Activated CD8-positive, alpha-beta memory T cell treated with anti-CD3 and anti-CD28 coated beads for 36 hours (primary cell): Measurements from ENCODE around the gene TSPO. TPM values are rescaled to one million over a fixed set of nuclear protein-coding genes. Genes with fewer than 3 reads are reported as not detected.

Experiments used
- CTCF ChIA-PET: fragments of 350-600 bp; sonication (Branson Sonifier 250); formaldehyde crosslinking; loops from one replicate; lab custom pipeline; 2021; ENCODE audit warnings: antibody characterized with exemption; lab: Charles Lee
- POLR2A ChIA-PET: fragments of 350-600 bp; sonication (Branson Sonifier 250); formaldehyde crosslinking; loops from one replicate; lab custom pipeline; 2021; ENCODE audit warnings: antibody characterized with exemption; lab: Charles Lee
- total RNA-seq, 2 experiments: library from RNA; stranded (reverse); gene quantifications; one replicate each; pipeline ENCODE4 v1.2.3, GENCODE V29; 2021

The TSPO gene
- total RNA-seq, 2 experiments from 2014 or later, result 101 to 104 TPM

DNA sequence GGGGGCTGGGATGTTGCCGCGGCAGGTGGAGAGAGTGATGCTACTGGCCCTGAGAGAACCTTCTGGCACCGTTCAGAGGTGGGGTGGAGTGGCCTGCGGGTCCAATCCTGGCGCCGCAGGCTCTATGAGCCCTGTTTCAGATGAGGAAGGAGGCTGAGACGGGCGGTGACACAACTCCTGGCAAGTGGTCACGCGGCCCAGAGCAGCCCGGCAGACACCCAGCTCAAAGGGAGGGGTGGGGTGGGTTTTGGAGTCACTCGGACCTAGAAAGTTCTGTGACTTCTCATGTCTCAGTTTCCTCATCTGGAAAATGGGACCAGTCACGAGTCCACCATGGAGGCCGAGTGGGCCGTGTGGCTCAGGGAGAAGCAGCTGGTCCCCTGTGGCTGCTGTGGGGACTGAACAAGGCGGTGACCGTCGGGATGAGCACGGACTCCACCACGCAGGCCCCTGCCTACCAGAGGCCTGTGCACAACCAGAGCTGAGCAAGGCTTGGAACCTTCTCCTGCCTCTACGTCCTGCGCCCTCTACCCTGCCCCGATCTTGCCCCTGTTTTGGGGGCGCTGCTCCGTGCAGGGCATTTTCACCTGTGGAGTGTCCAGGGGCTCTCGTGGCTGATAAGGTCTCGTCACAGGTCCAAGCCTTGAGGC lies 3.7 kb downstream of the TSPO start:
- CTCF ChIA-PET, result interaction anchor here (0.5 kb wide), 1 partner anchor 345 kb away, joined by 3 read pairs; no protein-coding TSS in a partner anchor
- POLR2A ChIA-PET, result no interaction called here

DNA sequence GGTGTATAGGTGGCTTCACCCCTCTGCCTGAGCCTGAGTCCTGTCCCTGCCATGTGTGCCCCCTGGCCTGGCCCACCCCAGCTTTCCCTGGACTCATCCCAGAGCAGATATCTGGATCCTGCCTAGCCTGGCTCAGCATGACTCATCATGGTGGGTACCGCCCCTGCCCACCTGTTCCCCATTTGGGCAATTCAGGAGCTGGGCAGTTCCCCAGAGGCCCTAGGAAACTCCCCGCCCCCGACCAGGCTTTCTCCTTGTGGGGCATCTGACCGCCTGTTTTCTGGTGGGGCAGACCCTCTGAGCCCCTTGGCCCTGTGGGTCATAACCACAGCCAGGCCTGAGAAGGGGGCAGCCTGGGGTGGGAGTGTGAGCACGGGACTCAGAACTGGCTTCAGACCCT lies 4.4 kb downstream of the TSPO start:
- CTCF ChIA-PET, result no interaction called here
- POLR2A ChIA-PET, result no interaction called here

DNA sequence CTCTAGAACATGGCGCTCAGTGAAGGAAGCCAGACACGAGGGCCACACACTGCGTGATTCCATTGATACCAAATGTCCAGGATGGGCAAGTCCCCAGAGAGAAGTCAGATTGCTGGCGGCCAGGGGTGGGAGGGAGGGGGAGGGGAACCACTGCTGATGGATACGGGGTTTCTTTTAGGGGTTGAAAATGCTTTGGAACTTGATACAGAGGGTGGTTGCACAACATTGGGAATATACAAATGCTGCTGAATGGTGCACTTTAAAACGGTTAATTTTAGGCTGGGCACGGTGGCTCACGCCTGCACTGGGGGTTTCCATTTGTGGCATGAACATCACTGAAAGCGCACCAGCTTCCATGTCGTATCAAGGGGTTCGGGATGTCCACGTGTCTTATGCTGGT lies 5.1 kb downstream of the TSPO start:
- POLR2A ChIA-PET, result no interaction called here

DNA sequence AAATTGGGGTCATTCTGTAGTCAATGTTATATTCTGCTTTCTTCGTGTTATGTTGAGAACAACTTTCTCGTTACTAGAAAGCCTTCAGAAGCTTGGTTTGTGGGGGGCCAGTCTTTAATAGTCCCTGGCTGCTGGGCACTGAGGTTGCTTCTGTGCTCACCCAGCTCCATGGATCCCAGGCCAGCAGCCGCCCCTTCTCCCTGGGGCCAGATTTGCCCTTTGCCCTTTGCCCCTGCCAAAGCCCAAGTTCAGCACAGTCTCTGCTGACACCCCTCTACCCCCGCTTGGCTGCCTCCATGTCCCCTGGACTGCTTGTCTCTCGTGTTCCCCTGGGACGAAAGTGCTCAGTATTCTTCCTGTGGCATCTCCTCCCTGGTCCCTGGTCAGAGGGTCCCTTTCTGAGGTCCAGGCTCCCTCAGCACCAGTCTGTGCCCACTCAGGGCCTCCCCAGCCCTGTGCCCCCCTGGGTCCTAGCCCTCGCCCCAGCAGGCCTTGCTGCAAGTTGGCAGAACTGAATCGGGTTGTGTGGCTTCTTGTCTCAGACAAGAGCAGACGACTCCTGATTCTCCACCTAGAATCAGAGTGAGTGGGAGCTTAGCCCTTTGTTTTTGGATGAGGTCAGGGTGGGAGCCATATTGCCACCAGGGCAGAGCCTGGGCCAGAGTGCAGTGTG lies 6.7 kb downstream of the TSPO start:
- CTCF ChIA-PET, result no interaction called here
- POLR2A ChIA-PET, result no interaction called here

More for the DNA sequence above, 5.1 kb downstream of the TSPO start:
- CTCF ChIA-PET, result no interaction called here

DNA sequence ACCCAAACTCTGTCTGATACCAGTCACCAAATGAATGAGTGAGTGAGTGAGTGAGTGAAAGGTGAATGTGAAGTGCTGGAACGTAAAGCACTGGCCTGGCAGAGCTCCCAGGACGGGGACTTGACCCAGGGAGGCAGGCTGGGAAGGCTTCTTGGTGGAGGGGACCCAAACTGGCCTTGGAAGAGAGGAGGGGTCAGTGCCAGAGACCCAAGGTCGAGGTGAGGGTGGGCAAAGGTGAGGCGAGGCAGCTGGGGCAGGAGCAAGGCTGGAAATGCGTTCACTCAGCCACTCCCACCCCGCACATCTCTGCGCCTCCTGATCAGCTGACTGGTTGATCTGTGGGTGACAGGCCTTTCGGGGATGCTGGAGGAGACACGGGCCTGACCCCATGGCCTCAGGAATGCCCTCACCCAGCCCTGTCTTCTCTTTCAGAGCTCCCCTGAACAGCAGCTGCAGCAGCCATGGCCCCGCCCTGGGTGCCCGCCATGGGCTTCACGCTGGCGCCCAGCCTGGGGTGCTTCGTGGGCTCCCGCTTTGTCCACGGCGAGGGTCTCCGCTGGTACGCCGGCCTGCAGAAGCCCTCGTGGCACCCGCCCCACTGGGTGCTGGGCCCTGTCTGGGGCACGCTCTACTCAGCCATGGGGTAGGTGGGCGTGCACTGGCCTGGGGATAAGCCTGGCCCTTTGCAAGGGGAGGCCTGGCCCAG lies 7.6 kb downstream of the TSPO start:
- POLR2A ChIA-PET, result no interaction called here
- CTCF ChIA-PET, result no interaction called here

DNA sequence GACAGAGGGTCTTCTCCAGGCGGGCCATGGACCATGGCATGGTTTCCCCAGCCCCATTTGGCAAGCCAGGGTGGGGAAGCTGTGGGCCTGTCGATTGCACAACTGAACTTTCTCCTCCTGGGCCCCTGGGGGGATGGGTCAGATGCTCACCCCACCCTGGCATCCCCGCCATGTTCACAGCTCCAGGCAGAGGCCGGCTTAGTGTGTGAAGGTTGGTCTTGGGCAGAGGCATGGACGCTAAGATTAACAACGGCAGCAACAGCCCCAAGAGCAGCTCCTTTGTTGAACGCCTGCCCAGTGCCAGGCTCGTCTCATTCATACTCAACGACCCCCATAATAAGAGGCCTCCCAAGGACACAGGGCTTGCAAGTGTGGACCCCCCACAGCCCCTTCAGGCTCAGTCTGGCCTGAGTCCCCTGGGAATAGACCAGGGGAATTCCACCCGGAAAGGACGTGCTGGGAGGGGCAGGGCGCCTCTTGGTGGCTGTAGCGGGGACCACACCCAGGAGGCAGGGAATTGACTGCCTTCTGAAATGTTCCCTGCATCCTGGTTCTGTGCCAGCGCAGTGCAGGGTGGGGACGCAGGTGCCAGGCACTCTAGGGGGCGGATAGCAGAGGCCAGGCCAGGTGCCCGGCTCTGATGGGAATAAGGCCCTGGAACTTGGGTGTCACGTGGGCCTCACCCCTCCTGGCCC lies 8.3 kb downstream of the TSPO start:
- ChIA-PET POLR2A (no interaction called here), CTCF (no interaction called here)

DNA sequence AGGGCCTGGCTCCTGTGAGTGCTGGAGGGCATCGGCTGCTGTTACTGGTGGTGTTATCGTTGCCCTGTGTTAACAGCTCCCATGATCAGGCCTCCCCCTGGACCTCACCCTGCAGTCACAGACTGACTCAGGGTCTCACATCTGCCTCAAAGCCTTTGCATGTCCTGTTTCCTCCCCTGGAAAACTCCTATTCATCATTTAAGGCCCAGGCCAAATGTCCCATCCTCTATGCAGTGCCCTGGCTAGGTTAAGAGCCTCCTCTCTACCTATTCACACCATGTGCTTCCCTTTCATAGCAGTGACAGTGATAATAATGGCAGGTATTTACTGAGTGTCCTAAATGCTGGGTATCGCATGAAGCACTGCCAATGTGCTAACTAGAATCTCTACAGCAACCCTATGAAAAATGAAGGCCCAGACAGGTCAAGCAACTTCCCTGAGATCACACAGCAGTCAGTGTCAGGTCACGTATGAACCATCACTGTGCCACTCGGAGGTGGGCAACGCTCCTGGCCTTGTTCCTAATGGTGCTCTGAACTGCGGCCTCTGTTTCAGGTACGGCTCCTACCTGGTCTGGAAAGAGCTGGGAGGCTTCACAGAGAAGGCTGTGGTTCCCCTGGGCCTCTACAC lies 9.3 kb downstream of the TSPO start:
- POLR2A ChIA-PET, result interaction anchor here (0.5 kb wide), 1 partner anchor 239 kb away, joined by 8 read pairs; no protein-coding TSS in a partner anchor
- CTCF ChIA-PET, result no interaction called here

DNA sequence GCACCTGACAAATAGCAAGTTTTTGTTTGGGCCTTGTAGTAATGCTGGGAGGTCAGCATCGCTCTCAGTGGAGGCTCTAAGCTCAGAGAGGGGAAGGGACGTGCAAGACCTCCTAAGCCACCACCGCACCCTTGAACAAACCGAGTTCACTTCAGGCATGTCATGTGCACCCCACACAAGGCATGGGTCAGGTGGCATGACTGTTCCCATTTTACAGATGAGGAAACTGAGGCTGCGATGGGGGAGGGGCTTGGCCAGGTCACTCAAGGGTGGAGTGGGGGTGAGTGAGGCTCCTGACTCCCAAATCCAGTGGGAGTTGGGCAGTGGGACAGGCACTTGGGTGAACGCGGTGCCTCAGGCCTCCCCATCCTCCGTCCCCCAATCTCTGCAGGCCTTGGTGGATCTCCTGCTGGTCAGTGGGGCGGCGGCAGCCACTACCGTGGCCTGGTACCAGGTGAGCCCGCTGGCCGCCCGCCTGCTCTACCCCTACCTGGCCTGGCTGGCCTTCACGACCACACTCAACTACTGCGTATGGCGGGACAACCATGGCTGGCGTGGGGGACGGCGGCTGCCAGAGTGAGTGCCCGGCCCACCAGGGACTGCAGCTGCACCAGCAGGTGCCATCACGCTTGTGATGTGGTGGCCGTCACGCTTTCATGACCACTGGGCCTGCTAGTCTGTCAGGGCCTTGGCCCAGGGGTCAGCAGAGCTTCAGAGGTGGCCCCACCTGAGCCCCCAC lies 11.2 kb downstream of the TSPO start:
- CTCF ChIA-PET, result interaction anchor here (0.6 kb wide), 1 partner anchor 19 kb away, joined by 3 read pairs; the partner anchor contains the start of gene MCAT
- POLR2A ChIA-PET, result interaction anchor here (0.5 kb wide), 1 partner anchor 1439 kb away, joined by 4 read pairs; no protein-coding TSS in a partner anchor

DNA sequence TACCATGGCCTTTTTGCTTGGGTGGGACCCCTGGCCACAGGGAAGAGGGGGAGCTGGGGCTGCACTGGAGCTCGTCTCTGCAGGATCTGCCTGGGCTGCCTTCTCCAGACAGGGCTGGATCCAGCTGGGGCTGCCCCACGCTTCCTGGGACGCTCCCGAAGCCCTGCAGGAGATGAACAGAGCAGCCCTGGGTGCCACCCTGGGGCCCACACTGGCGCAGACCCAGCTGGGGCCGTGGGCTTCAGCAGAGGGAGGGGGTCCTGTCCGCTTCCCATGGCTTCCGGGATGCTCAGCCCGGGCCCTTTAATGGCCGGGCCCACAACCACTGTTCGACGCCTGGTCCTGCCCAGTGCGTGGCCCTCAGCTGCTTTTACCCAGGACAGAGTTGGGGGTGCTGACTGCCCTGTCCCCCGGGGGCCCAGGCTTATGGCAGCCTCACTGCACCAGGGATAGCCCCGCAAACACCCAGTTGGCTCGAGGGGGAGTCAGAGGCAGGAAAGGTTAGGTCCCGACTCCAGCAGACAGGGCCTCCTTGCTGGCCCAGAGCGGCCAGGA lies 12.0 kb downstream of the TSPO start:
- POLR2A ChIA-PET, result interaction anchor here (0.5 to 0.7 kb wide), 2 partner anchors 129 to 1438 kb away, joined by 4 to 5 read pairs; no protein-coding TSS in a partner anchor

DNA sequence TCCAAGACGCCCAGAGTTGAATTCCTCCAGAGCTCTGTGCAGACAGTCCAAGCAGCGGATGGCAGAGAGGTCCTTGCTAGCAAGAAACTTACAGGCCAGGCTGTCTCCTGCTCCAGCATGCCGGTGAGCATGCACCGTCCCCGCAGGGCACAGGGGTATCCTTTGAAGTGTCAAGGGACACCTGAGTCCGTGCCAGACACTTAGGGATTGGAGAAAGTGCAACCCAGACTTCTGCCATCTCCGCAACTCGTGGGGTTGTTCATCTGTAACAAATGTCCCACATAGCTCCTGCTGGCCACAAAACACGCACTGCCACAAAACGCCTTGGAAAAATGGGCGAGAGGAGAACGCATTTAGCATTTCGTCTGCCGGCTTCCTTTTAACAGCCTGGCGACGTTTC lies 13.3 kb downstream of the TSPO start:
- POLR2A ChIA-PET, result no interaction called here
- CTCF ChIA-PET, result interaction anchor here (0.6 kb wide), 1 partner anchor 55 kb away, joined by 3 read pairs; no protein-coding TSS in a partner anchor

More for the DNA sequence above, 12.0 kb downstream of the TSPO start:
- CTCF ChIA-PET, result interaction anchor here (0.6 kb wide), 1 partner anchor 20 kb away, joined by 3 read pairs; the partner anchor contains the start of gene MCAT

DNA sequence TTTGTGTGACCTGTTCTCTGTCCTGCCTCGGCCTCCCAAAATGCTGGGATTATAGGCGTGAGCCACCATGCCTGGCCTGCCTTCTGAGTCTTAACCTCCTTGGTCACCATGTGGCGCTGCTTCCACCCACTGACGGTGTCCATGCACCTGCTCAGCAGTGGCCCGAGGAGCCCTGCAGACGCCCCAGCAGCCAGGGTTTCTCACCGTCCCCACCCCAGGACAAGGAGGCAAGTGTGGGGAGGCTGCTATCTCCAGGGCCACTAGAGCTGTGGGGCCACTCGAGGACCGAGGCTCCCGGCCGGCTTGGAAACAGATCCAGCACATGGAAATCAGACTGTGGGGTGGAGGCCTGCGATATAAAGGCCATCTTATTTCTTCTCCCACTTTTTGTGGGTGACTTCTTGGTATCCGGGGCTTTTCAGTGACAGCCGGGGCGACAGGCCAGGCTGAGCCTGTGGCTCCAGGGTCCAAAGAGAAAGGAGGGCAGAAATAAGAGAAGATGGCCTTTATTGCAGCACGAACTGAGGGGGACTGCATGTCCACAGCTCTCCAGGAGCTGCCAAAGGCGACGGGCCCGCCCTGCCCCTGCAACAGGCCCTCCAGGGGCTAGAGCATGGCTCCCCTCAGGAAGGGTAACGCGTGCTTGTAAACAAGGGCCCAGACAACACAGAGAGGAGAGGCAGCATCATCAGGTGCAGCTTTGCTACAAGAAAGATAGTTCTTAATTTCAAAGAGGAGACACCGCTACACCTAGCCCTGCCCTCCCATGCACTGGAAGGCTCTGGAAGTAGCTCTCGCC lies 15.0 kb downstream of the TSPO start:
- POLR2A ChIA-PET, result no interaction called here
- CTCF ChIA-PET, result no interaction called here

DNA sequence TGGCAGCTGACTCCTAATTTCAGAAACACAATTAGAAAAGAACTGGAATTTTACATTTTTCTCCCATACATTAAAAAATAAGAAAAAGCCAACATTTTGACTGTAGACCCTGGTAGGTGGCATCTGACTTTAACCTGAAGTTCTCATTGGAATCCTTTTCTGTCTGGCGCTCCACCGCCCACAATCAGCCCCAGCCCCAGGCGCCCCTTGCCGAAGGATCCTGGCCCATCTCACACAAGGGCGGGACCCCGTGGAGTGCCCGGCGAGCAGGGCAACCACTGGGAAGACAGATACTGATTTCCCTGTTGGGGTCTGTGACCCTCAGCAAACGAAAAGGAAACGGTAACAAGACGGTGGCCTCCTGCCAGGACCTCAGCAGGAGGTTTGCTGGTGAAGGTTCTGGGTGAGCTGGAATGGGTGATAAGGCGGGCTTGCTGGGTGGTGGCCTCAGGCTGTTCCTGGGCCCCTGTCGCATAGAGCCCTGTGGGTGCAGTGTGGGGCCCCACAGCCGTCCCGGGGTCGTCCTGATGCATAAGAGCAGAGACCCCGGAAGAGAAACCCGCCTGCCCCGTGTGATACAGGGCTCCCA lies 15.7 kb downstream of the TSPO start:
- POLR2A ChIA-PET, result no interaction called here
- CTCF ChIA-PET, result no interaction called here

DNA sequence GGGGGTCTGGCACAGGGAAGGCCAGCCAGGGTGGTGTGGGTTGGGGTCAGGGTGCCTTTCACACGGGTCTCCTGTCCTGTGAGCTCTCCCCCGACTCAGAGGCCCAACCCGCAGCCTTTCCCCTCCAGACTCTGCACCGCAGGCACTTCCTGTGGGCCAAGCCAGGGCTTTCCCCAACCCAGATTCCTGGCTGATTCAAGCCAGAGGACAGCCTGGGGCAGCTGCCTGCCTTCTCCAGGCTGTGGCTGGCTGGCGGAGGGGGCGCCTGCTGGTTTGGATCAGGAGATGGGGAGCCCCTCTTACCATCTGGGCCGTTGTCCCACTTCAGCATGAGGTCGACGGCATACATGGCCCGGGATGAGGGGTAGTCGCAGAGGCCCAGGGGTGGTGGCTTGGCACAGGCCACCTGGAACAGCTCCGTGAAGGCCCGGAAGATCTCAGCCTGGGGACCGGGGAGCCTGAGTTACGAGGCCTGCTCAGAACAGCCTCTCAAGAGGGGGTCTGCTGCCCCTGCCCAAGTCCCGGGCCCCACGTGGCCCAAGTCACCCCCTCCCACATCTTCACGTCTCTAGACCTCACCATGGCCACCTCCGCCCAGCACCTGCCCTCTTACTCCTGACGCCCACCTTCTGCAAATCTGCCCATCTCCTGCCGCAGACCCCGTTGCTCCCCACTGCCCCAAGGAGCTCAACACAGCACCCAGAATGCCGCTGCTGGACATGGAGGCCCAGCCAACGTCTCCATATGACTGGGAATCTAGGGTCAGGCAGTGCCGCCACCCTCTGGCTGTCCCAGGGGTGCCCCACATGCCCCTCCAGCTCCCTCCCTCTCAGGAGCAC lies 17.3 kb downstream of the TSPO start:
- ChIA-PET CTCF (no interaction called here), POLR2A (interaction anchor here (0.5 to 0.6 kb wide), 2 partner anchors 23 to 81 kb away, joined by 3 read pairs; no protein-coding TSS in a partner anchor)

DNA sequence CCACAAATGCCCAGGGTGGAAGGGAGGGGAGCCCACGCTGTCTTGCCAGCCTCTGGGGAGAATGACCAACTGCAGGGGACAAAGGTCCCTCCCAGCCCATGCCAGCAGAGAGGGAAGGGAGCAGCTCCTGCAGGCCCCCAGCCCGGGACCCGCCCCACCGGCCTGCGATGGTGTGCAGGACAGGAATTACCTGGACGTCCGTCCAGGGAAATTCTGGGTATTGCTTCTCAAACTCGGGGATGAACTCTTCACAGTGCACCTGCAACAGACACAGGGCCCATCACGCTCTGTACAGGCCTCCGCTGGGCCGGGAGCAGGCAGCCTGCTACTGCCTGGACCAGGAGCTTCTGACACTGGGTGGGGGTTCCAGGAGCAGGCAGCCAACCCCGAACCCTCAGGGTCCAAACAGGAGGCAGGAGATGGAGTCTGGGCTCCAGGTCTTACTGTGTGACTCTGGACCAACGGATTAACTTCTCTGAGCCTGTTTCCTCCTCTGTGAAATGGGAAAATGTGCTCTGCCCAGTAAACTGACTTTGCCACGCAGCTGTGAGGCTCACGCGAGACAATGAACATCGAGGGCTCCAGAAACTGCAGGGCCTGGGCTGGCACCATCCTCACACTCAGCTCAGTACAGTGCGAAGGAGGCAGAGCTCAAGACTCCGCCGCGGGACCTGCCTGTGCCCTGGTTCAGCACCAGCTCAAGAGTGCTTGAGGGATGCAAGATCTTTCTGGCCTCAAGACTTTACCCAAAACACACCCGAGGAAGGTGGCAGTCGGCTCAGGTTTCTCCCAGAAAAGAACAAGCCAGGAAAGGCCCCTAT lies 18.2 kb downstream of the TSPO start:
- POLR2A ChIA-PET, result no interaction called here
- CTCF ChIA-PET, result no interaction called here

DNA sequence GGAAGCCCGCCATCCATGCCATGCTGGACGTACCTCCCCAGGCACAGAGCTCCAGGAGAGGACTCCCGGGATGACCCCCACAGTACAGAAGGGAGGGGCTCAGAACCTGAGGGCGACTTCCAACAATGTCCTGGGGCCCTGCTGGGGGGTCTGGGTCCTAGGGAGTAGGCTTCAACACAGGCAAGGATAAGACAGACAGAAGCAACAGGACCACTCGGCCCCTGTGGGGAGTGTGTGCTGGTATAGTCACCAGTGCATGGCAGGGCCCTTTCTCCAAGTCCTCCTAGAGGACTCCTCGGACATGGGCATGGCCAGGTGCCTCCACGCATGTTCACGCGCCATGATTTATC lies 18.7 kb downstream of the TSPO start:
- ChIA-PET POLR2A (no interaction called here), CTCF (no interaction called here)
